Measurements from ENCODE around the gene ATP7B.

The ATP7B gene

DNA sequence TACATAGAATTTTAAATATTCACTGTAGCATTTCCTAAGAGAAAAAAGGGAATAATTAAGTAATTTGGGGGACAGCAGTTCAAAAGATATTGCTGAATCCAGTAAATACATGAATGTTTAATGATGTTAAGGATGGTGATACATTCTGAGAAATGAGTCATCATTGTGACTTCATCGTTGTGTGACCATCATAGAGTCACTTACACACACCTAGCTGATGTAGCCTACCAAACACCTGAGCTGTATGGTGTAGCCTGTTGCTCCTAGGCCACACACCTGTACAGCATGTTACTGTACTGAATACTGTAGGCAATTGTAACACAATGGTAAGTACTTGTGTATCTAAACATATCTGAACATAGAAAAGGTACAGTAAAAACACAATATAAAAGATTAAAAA lies 34.8 kb downstream of the ATP7B start:
- DNase-seq, result no peak

DNA sequence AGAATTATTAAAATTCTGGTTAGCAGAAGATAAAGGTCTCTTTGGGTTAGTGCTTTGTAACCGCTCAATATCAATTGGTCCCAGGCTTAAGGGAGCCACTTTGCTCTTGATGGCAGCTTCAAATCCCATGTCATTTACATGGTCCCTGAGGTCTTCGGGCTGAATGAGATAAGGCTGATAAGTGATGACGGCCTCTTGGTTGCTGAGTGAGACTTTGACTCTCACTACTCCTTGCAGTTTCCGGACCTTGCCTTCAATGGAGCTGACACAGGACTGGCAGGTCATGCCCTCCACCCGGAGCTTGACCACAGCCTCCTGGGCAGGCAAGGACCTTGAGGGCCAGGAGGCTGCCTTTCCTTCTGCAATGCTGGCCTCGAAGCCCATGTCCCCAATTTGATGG lies 36.8 kb downstream of the ATP7B start:
- DNase-seq, result no peak

DNA sequence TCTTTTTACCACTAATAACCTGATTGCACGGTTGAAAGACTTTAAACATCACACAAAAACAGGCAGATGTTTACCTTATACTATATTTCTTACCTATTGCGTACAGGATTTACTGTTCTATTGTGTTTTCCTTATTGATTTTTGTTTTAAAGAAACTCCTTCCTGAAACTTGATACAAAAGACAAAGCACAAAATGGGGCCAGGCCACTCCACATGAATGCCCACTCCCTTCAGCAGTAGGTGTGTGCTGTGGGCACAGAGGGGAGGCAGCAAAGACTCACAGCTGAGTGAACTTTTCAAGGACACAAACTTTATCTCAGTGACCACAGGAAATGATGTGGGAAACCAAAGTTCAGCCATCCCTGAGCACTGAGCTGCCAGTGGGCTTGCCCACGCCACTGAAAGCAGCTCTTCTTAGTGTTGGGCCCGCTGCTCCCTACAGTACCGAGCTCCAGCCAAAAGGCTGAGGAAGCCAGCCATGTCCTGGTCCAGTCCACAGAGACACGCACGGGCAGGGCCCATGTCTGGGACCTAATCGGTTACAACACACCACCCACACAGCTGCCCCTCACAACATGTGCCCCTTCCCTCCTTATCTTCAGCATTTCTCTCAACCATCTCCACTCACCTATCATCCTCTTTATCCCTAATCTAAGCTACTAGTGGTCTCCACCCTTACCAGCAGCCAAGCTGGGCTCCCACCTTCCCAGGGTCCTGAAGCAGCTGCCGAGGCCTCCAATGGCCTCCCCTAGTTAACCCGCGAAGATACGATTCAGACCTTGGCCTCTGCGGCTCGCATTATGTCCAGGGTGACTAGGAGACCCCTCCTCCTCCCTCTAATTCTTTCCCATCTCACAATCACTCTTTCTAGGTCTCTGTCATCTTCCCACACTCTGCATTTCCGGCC lies 39.5 kb downstream of the ATP7B start:
- no peak for DNase-seq

DNA sequence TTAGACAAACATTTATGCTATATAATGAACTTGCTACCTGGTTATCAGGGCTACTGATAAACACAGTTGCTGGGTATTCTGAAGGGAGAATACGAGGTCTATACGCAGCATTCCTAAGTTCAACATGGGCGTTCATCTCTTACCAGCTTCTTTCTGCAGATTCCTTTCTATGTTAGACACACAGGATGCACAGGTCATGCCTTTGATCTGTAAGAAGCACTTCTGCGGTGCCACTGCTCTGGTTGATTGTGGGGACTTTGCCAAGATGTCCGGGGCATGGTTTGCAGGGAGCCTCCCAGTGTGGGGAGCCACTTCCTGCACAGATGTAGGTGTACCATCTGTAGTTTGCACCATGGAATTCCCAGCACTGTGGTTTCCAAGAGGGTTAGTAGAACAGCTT lies 40.9 kb downstream of the ATP7B start:
- peak; percentile 8 for DNase-seq

DNA sequence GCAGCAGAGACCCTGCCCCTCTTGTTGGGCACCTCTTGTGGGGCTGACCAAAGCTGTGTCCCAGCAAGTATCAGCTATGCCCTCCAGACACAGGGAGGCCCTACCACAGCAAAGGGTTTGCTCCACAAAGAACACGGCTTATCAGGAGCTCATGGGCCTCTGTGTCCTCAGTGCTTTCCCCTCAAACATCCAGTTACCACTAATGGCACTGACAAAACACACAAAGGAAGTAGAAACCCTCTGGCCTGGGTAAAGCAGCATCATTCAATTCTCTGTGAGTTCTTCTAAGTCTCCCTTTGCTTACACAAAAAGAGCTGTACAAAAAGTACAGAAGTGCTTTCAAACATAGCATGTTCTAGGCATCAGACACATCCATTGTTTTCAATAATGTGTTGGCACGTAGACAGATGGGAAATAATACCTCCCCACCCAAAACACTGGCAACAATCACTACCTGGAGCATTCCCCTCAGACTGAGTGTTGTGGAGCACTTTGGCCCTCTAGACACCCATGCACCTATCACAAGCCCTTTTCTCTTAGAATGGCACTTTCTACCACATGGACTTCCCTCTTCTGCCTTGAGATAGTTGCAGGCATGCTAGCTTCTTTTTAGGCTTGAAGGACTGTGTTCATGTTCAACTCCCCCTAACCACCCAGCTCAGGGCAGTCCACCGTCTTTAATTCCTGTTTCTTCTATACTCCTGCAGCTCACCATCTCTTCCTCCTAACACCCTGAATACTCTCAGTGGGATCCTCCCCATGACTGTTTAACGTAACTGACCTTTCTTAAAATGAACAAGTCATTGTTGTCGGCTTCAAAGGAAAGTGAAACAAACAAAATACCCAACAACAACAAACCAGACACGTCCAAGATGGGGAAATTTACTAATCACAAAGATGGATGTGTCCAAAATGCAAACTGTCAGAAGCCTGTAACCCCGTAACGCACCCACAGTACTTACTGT lies 43.5 kb downstream of the ATP7B start:
- no peak for DNase-seq

DNA sequence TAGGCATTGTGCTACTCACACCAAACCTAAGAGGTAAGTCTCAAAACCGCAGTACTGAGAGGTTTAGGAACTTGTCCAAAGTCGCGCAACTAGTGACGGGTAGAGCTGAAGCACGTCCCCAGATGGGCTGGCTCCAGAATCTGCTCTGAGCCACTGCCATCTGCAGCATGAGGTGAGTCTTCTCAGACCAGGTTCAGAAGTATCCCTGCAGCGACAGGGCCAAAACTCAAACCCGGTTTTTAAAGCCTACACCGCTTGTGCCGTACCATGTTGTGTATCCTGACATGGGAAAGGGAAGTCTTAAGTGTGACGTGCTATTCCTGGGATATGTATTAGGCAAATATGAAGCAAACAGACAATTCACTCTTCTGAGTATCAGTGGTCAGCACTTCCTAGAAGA lies 45.1 kb downstream of the ATP7B start:
- DNase-seq, result no peak

DNA sequence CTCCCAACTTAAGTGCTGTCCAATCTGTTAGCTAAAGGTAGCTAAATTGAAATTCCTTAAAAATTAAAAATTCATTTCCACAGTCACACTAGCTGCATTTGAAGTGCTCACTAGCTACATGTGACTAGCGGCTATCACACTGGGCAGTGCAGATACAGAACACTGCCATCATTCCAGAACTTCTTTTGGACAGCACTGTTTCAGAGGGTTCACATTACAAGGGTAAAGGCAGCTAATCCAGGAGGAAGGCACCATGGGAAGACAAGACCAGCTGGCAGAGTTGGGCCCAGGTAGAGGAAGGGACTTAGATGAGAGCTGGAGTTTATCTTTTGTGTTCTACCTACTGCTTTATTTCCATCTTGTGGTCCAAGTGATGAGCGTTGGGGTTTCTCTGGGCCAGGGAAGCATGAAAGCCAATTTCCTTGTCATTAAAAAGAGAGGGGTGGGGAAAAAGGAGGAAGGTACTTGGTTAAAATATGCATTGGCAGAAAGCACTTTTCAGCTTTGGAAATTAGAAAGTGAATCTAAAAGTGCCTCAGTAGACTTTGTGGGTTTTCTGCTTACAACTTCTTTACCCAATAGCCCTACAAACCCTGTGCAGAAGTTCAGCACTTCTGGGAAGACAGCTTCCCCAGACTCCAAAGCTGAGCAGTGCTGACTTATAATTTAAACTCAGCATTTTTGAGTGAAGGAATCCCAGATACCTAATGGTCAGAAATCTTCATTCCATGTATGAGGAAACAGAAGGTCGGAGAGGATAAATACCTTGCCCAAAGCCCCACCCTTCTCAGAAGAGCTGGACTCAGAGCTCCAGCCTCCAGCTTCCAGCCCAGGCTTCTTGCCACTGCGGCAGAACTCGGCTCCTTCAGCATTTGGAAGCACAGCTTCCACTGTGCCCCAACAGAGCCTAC lies 49.5 kb downstream of the ATP7B start:
- no peak for DNase-seq

DNA sequence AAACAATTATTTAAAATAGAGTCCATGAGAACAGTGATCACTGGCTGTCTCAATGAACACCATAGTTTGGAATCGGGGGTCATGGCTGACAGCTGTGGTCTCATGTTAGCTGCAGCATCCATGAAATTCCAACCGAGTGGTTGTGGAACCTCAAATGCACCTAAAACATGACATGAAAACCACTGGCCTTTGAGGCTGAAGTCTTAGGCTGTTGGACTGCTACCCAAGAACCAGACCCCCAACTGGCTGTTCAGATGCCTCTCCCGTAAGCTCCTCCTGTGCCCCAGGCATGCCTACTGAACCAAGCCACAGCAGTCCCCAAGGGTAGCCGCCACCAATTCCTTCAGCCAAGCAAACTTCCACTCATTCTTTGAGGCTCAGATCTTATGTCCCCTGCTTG lies 50.5 kb downstream of the ATP7B start:
- DNase-seq, result no peak

DNA sequence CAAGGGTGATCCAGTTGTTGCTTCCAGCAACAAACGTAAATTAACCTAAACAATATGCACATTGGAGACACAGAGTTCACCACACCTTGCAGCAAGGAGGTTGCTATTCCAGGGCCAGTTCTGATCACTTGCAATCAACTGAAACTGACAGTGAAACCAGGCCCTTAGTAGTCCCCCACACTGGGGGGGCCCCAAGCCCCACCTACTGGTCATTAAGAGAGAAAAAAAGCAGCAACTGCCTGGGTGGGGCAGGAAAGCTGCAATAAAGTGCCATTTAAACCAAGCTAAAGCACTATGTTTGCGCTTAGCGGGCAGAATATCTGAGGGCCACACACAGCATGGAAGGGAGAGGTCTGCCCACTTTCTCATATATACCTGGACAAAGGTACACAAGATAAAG lies 51.5 kb downstream of the ATP7B start:
- no peak for DNase-seq

DNA sequence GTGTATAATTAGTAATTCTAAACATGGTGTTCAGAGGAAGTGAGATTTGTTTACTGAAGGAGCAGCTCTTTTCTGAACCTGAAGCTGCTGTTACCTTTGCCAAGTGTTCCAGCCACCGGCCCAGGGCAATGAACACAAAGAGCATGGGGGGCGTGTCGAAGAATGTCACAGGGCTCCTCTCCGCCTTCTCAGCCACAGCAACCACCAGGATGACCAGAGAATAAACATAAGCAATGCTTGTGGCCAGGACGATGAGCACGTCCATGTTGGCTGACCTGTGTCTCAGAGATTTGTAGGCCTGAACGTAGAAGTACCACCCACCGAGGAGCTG lies 53.1 kb downstream of the ATP7B start:
- DNase-seq, result no peak

DNA sequence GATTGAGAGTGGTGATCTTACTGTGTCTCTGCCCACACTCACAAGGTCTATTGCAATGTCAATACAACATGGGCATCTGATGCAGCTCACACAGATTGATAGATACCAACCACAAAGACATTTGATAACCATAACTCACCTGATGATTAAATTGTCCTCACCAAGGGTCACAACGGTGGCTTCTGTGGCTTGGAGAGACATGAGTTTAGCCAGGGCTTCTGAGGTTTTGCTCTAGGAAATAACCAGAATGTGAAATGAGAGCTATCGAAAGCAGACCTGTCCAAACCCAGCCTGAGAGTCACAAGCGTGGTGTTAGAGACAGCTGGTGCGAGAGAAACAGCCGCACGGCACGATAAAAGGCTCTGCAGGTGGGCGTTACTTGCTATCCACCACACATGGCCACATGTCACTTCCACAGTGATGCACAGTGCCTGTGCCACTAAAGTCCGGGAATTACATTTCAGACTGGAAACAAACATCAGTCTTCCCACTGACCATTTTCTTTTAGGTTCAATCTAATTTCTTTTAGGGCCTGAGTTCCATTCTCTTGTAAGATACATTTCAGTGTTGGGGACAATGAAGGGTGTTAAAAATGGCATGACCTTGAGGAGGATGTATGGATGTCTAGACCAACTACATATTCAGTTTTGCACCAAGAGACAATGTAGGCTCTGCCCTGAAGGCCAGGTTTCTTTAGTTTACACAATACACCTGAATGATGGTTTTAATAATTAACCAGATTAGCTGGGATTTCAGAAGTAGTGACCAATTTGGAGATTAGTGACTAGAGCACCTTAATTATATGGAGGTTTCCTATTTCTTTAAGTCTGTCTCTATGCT lies 53.7 kb downstream of the ATP7B start:
- no peak for DNase-seq

DNA sequence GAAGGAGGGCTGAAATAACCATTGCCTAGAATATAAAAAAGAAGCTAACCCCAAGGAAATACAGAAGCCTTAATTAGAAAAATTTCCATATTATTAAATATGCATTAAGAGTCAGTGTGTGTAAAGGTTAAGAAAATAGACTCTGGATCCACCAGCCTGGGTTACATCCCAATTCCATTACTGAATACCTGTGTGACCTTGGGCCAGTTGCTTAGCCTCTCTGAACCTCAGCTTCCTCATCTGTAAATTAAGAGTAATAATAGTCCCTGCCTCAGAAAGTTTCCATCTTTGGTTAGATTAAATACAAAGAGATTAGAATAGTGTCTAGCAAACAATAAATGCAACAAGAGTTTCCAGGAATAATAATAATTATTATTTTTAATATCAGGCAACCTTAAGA lies 54.5 kb downstream of the ATP7B start:
- no peak for DNase-seq

DNA sequence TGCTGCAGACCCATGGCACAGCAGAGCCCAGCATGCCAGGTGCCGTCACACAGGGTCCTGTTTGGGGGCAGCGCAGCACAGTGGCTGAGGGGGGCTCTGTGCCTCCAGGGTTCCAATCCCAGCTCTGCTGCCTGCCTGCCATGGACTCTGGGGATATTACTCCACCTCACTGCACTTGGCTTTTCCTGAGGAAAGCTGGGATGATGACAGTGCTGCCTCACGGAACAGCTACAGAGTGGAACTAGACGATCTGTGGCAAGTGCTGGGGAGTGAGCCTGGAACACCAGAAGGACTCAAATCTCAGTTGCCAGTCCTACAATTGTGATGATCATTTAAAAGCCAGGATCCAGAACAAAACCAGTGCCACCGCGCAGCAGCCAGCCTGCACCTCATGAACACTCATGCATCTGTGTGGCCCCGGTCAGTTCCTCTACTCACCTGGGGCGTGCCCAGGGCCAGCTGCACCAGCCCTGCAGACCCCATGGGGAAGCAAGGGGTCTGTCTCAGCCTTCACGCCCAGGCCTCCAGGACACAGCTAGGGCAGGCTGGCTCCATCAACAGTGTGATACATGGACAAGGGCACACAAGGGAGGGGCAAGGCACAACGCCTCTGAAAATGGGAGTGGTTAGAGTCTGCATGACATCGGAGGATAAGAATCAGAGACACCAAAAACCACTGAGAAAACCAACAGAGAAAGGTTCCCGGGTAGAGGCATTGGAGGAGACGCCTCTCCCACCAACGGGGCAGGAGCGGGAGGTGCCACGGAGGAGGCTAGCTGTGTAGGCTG lies 55.2 kb downstream of the ATP7B start:
- no peak for DNase-seq

DNA sequence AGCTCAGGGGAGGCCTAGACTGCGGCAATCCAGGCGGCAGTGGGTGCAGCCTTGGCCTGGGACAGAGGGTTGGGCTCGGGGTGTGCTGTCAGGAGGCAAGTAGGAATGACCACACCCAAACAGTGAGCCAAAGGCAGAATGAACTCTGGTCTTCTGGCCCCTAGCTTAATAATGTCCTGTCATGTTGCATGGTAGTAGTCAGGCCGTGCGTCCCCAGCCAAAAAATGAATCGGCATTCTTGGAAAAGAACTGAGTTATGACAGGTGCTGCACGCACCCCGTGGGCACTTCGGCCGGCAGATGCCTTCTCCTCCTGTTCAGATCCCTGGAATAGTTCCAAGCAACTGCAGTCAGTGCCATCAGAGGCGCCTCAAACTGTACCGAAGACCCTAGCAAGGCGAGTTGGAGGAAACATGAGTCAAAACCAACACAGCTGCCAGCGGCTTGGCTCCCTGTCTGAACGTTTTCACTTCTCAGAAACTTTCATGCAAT lies 55.9 kb downstream of the ATP7B start:
- DNase-seq, result no peak

DNA sequence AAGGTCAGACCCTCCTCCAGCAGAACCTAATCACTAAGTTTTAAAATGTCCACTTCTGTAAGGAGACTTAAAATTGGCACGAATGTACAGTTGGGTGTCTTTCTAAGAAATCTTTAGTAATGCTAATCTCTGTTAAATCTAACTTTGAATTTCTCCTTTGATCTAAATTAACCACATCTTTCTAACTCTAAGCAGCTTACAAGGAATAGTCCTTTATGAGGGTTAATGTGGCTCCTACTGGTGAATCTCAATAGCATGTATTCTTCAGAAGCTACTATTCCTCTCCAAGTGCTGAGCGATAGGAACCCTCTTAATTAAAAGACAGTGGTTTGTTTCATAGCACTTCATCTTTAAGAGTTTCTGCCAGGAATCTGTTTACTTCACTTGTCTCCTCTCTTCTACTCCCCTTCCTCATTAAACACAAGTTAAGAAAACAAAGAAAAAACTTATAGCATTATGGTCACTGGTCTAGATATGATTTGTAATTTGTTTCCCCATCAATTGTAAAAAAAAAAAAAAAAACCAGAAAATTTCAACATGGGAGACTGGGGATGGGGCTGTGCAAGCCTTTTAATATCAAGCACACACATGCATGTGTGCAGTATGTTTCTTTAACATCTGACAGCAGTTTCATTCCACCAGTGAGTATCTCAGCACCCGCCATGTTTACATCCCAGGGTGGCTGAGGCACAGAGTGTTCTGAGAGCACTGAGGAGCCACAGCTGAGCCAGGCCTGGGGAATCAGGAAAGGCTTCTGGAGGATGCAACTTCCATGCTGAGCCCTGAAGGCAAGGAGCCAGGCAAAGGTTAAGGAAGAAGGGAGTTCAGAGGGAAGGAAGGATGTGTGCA lies 57.7 kb downstream of the ATP7B start:
- peak; percentile 16 for DNase-seq

DNA sequence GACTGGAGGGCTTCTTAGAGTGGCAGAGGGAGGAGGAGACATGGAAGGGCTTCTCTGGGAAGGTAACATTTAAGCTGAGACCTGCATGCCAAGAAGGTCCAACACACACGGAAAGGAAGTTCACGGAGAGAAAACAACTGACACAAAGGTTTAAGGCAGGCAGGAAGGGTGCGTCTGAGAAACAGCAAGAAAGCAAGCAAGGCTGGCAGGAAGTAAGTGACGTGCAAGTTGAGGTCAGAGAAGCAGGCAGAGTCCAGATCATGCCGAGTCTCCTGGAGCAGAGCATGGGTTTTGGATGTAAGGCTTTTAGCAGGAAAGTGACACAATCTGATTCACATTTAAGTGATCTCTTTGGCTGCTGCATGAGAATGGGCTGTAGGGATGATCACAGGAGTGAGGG lies 60.5 kb downstream of the ATP7B start:
- peak; percentile 56 for DNase-seq

DNA sequence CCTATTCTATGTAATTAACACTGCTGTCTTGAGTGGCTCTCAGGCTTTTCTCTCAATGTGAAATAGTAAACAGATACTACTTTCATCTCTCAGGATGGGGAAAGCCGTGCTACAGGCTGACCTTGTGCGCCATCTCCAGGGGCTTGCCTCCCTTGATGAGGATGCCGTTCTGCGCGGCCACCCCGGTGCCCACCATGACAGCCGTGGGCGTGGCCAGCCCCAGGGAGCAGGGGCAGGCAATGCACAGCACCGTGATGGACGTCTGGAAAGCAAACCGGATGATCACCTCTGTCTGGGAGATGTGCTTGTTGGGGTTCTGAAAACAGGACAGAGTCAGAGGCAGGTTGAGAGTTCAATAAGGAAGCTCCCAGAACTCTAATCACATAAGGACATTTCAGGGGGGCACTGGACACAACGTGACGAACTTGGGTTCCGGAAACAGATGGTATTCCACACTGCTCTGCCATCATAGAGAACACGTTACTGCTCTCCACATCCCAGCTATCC lies 65.0 kb downstream of the ATP7B start:
- DNase-seq, result no peak

DNA sequence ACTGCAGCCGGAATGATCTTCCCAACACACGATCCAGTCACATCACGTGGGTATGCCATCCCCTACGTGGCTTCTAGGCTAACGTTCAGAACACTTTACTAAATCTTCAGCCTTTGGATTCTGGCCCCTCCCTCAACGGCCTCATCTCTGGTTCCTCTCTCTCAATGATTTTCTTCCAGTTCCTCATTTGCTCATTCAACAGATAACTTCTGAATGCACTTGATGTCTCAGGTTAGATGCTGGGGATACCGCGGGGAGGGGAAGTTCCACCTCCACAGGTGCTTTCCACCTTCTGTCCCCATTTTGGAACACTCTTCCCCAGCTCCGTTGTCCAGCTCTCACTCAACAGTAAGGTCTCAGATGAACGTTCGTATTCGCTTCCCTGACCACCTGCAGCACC lies 66.1 kb downstream of the ATP7B start:
- DNase-seq, result no peak

DNA sequence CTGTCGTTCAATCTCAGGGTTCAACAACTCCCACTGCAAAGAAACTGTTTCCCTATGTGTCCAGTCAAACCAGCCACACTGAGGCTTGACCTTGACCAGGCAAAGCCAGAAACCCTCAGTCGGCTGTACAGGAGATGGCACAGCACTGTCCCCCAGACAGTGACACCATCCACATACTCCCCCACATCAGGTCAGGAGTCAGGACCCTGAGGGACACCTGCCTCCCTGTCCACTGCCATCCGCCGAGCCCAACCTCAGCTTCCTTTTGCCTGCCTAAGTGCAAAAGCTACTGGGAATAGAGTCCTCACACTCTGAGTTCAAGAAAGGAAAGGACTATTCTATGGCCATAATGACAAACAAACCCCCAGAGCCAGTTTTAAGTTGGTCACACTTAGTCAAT lies 66.8 kb downstream of the ATP7B start:
- DNase-seq, result no peak

DNA sequence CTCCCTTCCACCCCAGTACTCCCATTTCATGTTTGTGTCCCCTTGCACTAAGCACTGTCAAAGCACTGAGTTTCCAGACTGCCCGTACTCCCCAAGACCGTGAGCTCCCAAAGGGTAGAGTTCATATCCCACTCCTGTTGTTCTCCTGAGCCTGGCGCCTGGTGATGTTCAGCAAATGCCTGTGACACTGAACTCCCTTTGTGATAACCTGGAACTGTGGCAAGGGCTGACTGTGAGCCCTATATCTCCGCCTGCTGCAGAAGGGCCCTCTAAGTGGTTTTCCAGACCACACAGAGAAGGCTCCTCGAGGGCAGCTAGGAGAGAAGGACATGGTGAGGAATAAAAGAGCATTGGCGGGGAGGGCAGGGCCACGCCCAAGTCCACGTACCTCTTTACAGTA lies 67.5 kb downstream of the ATP7B start:
- DNase-seq, result no peak

All from CD4-positive, alpha-beta T cell treated with Interleukin-17A for 1 hour (primary cell).